ENCODE results near the gene MRPL37.
"Not testable (repeated sequence)": the region's sequence is repeated elsewhere in the genome, so short reads cannot be mapped to it uniquely, and the experiment has no call there.

Gene MRPL37

DNA sequence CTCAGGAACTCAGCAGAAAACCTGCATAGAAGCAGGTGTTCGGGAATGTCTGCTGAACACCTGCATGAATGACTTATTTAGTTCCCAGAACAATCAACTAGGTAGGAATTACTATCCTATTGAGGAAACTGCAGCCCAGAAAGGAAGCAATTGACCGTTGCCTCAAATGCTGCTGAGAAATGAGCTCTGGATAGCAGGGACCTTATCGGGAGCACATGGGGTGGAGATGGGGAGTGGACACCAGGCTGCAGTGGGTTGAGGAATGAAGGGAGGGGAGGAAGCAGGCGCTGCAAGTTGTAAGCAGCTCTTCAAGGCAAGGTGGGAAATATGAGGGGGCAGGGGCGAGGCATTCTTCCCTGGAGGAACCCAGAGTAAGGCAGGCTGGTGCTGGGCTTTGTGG, 36.4 kb upstream of the MRPL37 start:
- H3K36me3 ChIP-seq (ENCODE audit: insufficient read depth, low read length): no peaks in the 10 kb centered on the region
- H3K4me3 ChIP-seq (ENCODE audit: low read length): no peak overlapping the region
- H2AFZ ChIP-seq (ENCODE audit: low read depth, low read length): no peak overlapping the region
- no peaks in the 10 kb centered on the region for H3K27me3 ChIP-seq (ENCODE audit: insufficient read depth, low read length)
- no peaks in the 10 kb centered on the region for H3K9me3 ChIP-seq (ENCODE audit: low read length)
- H3K4me1 ChIP-seq (ENCODE audit: insufficient read depth, low read length): no peaks in the 10 kb centered on the region

GRCh38 chr1:54165146-54165545, 34.8 kb upstream of the MRPL37 start:
- Histone ChIP-seq H3K4me1 (ENCODE audit: insufficient read depth, low read length) (no peaks in the 10 kb centered on the region), H3K27me3 (ENCODE audit: insufficient read depth, low read length) (no peaks in the 10 kb centered on the region), H2AFZ (ENCODE audit: low read depth, low read length) (no peak overlapping the region), H3K36me3 (ENCODE audit: insufficient read depth, low read length) (no peaks in the 10 kb centered on the region), H3K9me3 (ENCODE audit: low read length) (no peaks in the 10 kb centered on the region), H3K4me3 (ENCODE audit: low read length) (no peak overlapping the region)

- not testable (repeated sequence) for H3K27me3 ChIP-seq (ENCODE audit: insufficient read depth, low read length); H3K36me3 ChIP-seq (ENCODE audit: insufficient read depth, low read length)
These were observed 33.6 kb upstream of the MRPL37 start for GRCh38 chr1:54166357-54166756.

GRCh38 chr1:54167422-54168139, 32.4 kb upstream of the MRPL37 start:
- Histone ChIP-seq H3K4me1 (ENCODE audit: insufficient read depth, low read length) (peaks cover 4% of the 10 kb centered on the region), H2AFZ (ENCODE audit: low read depth, low read length) (no peak overlapping the region), H3K27me3 (ENCODE audit: insufficient read depth, low read length) (no peaks in the 10 kb centered on the region), H3K4me3 (ENCODE audit: low read length) (no peak overlapping the region), H3K9me3 (ENCODE audit: low read length) (no peaks in the 10 kb centered on the region), H3K36me3 (ENCODE audit: insufficient read depth, low read length) (no peaks in the 10 kb centered on the region)

More at GRCh38 chr1:54166357-54166756, 33.6 kb upstream of the MRPL37 start:
- not testable (repeated sequence) for H3K9me3 ChIP-seq (ENCODE audit: low read length); H3K4me1 ChIP-seq (ENCODE audit: insufficient read depth, low read length); H3K4me3 ChIP-seq (ENCODE audit: low read length); H2AFZ ChIP-seq (ENCODE audit: low read depth, low read length)

GRCh38 chr1:54168206-54168965, 31.6 kb upstream of the MRPL37 start:
- Histone ChIP-seq H3K36me3 (ENCODE audit: insufficient read depth, low read length) (no peaks in the 10 kb centered on the region), H2AFZ (ENCODE audit: low read depth, low read length) (no peak overlapping the region), H3K27me3 (ENCODE audit: insufficient read depth, low read length) (no peaks in the 10 kb centered on the region), H3K4me1 (ENCODE audit: insufficient read depth, low read length) (peaks cover 12% of the 10 kb centered on the region), H3K9me3 (ENCODE audit: low read length) (no peaks in the 10 kb centered on the region), H3K4me3 (ENCODE audit: low read length) (no peak overlapping the region)

- Histone ChIP-seq H2AFZ (ENCODE audit: low read depth, low read length) (no peak overlapping the region), H3K27me3 (ENCODE audit: insufficient read depth, low read length) (no peaks in the 10 kb centered on the region), H3K36me3 (ENCODE audit: insufficient read depth, low read length) (no peaks in the 10 kb centered on the region), H3K4me1 (ENCODE audit: insufficient read depth, low read length) (peaks cover 19% of the 10 kb centered on the region), H3K4me3 (ENCODE audit: low read length) (no peak overlapping the region), H3K9me3 (ENCODE audit: low read length) (no peaks in the 10 kb centered on the region)
These were observed 30.9 kb upstream of the MRPL37 start for GRCh38 chr1:54169068-54169467.

DNA sequence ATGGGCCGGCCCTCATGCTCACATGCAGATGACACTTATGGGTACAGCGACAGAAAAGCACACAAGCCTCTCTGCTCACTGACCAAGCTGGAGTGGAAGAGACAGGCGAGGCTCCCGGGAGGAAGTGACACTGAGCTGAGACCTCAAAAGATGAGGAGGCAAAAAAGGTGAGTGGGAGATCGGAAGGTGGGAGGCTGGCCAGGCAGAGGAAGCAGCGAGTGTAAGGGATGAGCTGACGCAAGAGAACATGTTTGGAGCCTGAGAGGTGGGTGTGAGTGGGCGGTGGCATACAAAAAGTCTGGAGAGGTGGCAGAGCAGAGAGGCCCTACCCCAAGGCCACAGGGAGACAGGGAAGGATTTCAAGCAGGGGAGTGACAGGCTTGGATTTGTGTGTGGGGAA, 29.0 kb upstream of the MRPL37 start:
- H3K4me3 ChIP-seq (ENCODE audit: low read length): no peak overlapping the region
- no peaks in the 10 kb centered on the region for H3K36me3 ChIP-seq (ENCODE audit: insufficient read depth, low read length)
- H3K4me1 ChIP-seq (ENCODE audit: insufficient read depth, low read length): peaks cover 23% of the 10 kb centered on the region

GRCh38 chr1:54171606-54172005, 28.4 kb upstream of the MRPL37 start:
- H3K9me3 ChIP-seq (ENCODE audit: low read length): no peaks in the 10 kb centered on the region
- H3K27me3 ChIP-seq (ENCODE audit: insufficient read depth, low read length): no peaks in the 10 kb centered on the region
- no peak overlapping the region for H2AFZ ChIP-seq (ENCODE audit: low read depth, low read length)
- peaks cover 23% of the 10 kb centered on the region for H3K4me1 ChIP-seq (ENCODE audit: insufficient read depth, low read length)
- no peak overlapping the region for H3K4me3 ChIP-seq (ENCODE audit: low read length)
- H3K36me3 ChIP-seq (ENCODE audit: insufficient read depth, low read length): no peaks in the 10 kb centered on the region

More for the DNA sequence above, 29.0 kb upstream of the MRPL37 start:
- H3K9me3 ChIP-seq (ENCODE audit: low read length): no peaks in the 10 kb centered on the region
- H3K27me3 ChIP-seq (ENCODE audit: insufficient read depth, low read length): no peaks in the 10 kb centered on the region
- H2AFZ ChIP-seq (ENCODE audit: low read depth, low read length): no peak overlapping the region

DNA sequence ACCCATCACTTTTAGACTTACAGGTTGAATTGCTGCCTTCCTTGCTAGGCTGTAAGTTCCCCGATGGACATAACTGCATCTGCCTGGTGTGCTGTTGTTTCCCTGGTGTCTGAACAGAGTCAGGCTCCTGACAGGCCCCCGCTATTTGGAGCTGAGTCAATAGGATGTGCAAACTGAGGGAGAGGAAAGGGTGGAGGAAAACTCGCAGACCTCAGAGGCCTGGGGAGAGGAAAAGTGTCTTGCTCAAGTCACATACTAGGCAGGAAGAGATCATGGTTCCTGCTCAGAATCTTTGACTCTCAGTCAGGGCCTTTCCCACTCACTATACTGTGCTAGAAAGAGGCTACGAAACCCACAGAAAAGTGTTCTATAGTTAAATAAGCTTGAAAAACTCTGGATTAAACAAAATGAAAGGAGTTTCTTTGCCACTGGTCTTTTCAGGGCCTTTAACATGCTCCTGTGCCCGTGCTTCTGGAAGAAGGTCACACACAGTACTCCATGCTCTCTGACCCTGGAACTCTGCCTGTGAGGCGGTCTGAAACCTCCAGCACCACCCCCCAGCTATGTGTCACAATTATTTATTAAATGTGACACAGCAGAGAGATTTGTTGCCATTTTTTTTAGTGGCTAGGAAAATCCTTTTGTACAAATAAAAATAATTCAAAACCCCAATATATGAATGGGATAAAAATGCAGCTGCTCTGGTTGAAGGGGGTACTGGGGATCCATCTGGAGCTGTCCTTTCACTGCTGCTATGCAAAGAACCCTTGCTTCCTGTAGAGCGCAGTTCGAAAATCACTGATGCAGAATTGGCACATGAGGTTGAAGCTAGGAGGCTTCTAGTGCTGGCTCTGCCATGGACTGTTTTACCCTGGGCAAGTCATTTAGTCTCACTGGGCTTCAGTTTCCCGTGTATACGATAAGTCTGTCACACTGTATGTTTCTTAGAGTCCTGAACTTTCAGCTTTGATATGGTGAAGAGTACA, 27.1 kb upstream of the MRPL37 start:
- Histone ChIP-seq H3K36me3 (ENCODE audit: insufficient read depth, low read length) (no peaks in the 10 kb centered on the region), H3K4me1 (ENCODE audit: insufficient read depth, low read length) (peaks cover 23% of the 10 kb centered on the region), H3K4me3 (ENCODE audit: low read length) (no peak overlapping the region), H2AFZ (ENCODE audit: low read depth, low read length) (no peak overlapping the region), H3K9me3 (ENCODE audit: low read length) (no peaks in the 10 kb centered on the region), H3K27me3 (ENCODE audit: insufficient read depth, low read length) (no peaks in the 10 kb centered on the region)

GRCh38 chr1:54173681-54174080, 26.3 kb upstream of the MRPL37 start:
- Histone ChIP-seq H3K4me3 (ENCODE audit: low read length) (no peak overlapping the region), H3K27me3 (ENCODE audit: insufficient read depth, low read length) (no peaks in the 10 kb centered on the region), H3K4me1 (ENCODE audit: insufficient read depth, low read length) (peaks cover 23% of the 10 kb centered on the region), H3K36me3 (ENCODE audit: insufficient read depth, low read length) (peaks cover 2% of the 10 kb centered on the region), H2AFZ (ENCODE audit: low read depth, low read length) (no peak overlapping the region), H3K9me3 (ENCODE audit: low read length) (no peaks in the 10 kb centered on the region)

- H3K4me1 ChIP-seq (ENCODE audit: insufficient read depth, low read length): peaks cover 23% of the 10 kb centered on the region
- H2AFZ ChIP-seq (ENCODE audit: low read depth, low read length): no peak overlapping the region
- peaks cover 2% of the 10 kb centered on the region for H3K36me3 ChIP-seq (ENCODE audit: insufficient read depth, low read length)
- no peak overlapping the region for H3K4me3 ChIP-seq (ENCODE audit: low read length)
- H3K9me3 ChIP-seq (ENCODE audit: low read length): no peaks in the 10 kb centered on the region
- H3K27me3 ChIP-seq (ENCODE audit: insufficient read depth, low read length): no peaks in the 10 kb centered on the region
These were observed 25.9 kb upstream of the MRPL37 start for GRCh38 chr1:54174106-54174505.

DNA sequence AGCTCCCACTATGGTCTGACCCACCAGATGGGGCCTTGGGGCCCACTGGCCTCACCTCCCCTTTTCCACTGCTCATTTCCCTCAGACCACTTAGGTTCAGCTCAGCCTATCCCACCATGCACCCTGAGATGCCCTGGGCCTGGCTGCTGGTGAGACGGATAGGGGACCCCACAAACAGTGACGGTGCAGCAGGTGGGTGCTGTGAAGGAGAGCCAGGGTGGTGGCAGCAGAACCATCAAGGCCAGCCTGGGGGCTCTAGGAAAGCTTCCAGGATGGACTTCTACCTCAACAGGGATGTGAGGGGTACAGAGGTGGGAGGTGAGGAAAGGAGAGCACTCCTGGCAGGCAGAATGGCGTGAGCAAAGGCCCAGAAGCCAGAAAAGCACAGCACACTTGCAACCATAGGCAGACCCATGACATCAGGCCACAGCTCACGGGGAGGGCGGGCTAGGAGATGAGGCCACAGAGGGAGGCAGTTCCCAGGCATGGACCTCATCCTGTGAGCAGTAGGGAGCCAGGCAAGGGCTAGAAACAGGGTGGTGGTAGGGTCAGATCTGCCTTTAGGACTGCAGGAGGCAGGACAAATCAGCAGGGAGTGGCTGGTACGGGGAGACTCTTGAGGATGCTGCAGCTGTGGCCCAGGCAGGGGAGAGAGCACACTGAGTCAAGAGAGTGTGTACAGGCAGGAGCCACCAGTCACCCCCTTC, 23.2 kb upstream of the MRPL37 start:
- Histone ChIP-seq H3K27me3 (ENCODE audit: insufficient read depth, low read length) (no peaks in the 10 kb centered on the region), H3K36me3 (ENCODE audit: insufficient read depth, low read length) (peaks cover 2% of the 10 kb centered on the region), H2AFZ (ENCODE audit: low read depth, low read length) (no peak overlapping the region), H3K4me1 (ENCODE audit: insufficient read depth, low read length) (peaks cover 23% of the 10 kb centered on the region), H3K9me3 (ENCODE audit: low read length) (no peaks in the 10 kb centered on the region), H3K4me3 (ENCODE audit: low read length) (no peak overlapping the region)

All from neuron (in vitro differentiated cells).